ENCODE data around the gene IL25.

DNA sequence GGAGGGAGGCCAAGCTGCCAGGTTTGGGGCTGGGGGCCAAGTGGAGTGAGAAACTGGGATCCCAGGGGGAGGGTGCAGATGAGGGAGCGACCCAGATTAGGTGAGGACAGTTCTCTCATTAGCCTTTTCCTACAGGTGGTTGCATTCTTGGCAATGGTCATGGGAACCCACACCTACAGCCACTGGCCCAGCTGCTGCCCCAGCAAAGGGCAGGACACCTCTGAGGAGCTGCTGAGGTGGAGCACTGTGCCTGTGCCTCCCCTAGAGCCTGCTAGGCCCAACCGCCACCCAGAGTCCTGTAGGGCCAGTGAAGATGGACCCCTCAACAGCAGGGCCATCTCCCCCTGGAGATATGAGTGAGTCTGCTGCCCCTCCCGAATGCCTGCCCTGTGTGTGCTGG, 432 bp downstream of the IL25 start:
- TF ChIP-seq, protein P1, sequence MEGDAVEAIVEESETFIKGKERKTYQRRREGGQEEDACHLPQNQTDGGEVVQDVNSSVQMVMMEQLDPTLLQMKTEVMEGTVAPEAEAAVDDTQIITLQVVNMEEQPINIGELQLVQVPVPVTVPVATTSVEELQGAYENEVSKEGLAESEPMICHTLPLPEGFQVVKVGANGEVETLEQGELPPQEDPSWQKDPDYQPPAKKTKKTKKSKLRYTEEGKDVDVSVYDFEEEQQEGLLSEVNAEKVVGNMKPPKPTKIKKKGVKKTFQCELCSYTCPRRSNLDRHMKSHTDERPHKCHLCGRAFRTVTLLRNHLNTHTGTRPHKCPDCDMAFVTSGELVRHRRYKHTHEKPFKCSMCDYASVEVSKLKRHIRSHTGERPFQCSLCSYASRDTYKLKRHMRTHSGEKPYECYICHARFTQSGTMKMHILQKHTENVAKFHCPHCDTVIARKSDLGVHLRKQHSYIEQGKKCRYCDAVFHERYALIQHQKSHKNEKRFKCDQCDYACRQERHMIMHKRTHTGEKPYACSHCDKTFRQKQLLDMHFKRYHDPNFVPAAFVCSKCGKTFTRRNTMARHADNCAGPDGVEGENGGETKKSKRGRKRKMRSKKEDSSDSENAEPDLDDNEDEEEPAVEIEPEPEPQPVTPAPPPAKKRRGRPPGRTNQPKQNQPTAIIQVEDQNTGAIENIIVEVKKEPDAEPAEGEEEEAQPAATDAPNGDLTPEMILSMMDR (IDR thresholded peaks at IDR 0.05; ENCODE audit: insufficient read depth, low read length, poor library complexity, severe bottlenecking), result no peak
- no peak for TF ChIP-seq EZH2phosphoT487 (conservative IDR thresholded peaks at IDR 0.05; ENCODE audit: low read length)
